ENCODE results near the gene ERFL.

Gene ERFL

DNA sequence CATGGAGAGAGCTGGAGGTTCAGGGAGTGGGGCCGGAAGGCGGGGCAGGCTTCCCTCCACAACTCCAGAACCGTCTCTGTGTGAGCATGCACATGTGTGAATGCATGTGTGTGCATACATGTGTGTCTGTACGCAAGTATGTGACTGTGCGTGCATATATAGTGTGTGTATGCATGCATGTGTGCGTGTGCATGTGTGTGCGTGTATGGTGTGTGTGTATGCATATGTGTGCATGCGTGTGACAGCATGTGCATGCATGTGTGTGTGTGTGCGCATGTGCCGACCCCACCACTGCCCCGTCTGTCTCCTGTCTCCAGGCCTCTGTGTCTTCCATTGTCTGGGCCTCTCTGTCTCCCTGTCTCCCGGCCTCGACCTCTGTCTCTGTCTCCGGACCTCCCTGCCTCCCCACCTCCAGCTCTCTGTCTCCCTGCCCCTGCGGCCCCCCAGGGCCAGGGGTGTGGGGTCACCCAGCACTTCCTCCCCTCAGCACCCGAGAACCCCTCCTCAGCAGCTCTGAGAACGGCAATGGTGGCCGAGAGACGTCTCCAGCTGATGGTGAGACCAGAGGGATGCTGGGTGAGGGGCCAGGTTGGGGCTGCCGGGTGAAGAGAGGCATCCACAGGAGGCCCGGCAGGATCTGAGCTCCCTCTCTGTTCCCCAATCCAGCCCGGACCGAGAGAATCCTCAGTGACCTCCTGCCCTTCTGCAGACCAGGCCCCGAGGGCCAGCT is 22.8 kb downstream of the ERFL start:
- Mint-ChIP-seq H3K36me3 (ENCODE audit: low read depth) (peaks cover 48% of the 10 kb centered on the region), H3K4me1 (ENCODE audit: low read depth) (peaks cover 23% of the 10 kb centered on the region), H3K4me3 (no peak overlapping the region), H3K9me3 (no peaks in the 10 kb centered on the region), H3K27me3 (no peaks in the 10 kb centered on the region), H3K27ac (no peak overlapping the region)

DNA sequence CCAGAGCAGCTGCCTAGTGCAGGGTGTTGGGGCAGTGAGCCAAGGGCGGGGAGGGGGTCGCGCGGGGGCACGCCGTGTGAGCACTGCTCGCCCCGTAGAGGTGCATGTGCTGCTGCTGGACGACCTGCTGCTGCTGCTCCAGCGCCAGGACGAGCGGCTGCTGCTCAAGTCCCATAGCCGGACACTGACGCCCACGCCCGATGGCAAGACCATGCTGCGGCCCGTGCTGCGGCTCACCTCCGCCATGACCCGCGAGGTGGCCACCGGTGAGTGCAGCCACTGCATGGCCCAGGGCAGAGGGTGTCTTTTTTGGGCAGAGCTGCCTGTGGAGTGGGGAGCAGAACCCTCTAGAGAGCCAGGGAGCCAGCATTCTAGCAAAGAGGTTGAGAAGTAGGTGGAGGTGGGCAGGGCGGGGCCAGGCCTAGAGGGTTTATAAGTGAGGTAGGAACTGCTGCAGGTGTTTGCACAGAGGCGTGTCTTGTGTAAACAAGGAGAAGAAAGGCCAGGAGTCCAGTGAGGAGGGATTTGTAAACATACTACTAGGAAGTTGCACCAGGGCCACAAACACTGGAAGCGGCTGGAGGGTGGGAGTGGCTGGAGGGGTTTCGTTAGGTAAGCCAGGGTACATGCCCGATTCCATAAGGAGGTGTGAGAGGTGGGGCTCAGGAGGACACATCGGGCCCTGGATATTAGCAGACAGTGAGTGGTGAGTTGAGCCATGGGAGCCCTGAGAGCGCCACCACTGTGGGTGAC is 24.0 kb downstream of the ERFL start:
- Mint-ChIP-seq H3K27ac (no peak overlapping the region), H3K4me3 (no peak overlapping the region), H3K27me3 (no peaks in the 10 kb centered on the region), H3K36me3 (ENCODE audit: low read depth) (peaks cover 59% of the 10 kb centered on the region), H3K9me3 (no peaks in the 10 kb centered on the region), H3K4me1 (ENCODE audit: low read depth) (peaks cover 28% of the 10 kb centered on the region)

DNA sequence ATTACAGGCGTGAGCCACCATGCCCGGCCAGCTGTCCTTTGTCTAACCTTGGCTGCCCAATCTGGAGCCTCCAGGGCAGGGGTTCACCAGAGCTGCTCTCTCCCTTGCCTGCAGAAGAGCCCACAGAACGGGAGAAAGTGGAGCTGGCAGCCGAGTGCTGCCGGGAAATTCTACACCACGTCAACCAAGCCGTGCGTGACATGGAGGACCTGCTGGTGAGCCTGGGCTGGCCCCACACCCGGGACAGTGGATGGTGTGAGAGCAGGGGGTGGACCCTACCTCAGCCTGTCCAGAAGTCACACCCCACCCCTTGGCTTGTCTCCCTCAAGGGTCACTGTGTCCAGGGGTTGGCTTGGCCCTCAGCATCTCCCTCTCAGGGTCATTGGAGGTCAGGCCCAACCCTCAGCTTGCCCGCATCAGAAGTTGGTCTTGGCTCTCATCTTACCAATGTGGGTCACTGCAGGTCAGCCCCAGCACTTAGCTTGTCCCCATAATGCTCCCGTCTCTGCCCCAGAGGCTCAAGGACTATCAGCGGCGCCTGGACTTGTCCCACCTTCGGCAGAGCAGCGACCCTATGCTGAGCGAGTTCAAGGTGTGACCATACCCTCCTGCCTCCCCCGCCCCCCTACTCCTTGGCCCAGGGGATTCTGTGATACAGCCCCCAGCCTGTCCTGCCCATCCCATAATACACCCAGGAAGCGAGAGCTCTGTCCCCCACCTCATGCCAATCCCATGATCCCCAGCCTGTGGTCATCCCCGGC is 24.9 kb downstream of the ERFL start:
- no peak overlapping the region for H3K4me3 Mint-ChIP-seq
- H3K27ac Mint-ChIP-seq = no peak overlapping the region
- H3K36me3 Mint-ChIP-seq (ENCODE audit: low read depth) = peaks cover 68% of the 10 kb centered on the region
- no peaks in the 10 kb centered on the region for H3K27me3 Mint-ChIP-seq
- H3K9me3 Mint-ChIP-seq = no peaks in the 10 kb centered on the region
- H3K4me1 Mint-ChIP-seq (ENCODE audit: low read depth) = peaks cover 37% of the 10 kb centered on the region

DNA sequence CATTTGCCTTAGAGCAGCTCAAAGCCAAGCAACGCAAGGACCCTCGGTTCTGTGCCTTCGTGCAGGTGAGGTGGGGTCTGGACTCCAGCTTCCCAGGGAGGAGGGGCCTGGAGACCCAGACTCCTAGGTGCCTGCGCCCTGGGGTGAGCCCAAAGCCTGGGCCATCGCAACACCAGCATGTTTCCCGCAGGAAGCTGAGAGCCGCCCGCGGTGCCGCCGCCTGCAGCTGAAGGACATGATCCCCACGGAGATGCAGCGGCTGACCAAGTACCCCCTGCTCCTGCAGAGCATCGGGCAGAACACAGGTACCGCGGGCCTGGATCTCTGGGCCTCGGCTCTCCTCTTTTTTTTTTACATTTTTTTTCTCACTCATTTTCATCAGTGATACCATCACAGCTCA is 25.7 kb downstream of the ERFL start:
- H3K4me3 Mint-ChIP-seq = no peak overlapping the region
- H3K27me3 Mint-ChIP-seq = no peaks in the 10 kb centered on the region
- no peaks in the 10 kb centered on the region for H3K9me3 Mint-ChIP-seq
- H3K4me1 Mint-ChIP-seq (ENCODE audit: low read depth) = peaks cover 45% of the 10 kb centered on the region
- peaks cover 76% of the 10 kb centered on the region for H3K36me3 Mint-ChIP-seq (ENCODE audit: low read depth)
- H3K27ac Mint-ChIP-seq = no peak overlapping the region

DNA sequence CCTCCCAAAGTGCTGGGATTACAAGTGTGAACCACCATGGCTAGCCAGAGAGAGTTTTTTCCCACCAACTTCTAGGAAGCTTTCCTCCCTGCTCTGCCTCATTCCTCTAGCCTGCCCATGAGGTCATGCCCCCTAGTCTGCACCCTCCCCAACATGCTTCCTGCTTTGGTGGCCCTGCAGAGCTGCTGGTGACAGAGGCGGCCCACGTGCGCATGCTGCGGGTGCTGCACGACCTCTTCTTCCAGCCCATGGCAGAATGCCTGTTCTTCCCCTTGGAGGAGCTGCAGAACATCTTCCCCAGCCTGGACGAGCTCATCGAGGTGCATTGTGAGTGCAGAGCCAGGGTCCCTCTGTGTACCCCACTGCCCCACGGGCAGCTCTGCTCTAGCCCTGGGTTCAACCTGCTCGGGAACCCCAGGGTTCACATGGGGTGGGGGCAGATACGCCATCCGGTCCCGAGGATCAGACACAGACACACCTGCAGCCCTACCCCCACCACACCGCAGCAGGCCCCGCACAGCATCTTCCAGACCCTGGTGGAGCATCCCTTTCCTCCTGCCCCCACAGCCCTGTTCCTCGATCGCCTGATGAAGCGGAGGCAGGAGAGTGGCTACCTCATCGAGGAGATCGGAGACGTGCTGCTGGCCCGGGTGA is 26.4 kb downstream of the ERFL start:
- H3K9me3 Mint-ChIP-seq = no peaks in the 10 kb centered on the region
- peaks cover 45% of the 10 kb centered on the region for H3K4me1 Mint-ChIP-seq (ENCODE audit: low read depth)

DNA sequence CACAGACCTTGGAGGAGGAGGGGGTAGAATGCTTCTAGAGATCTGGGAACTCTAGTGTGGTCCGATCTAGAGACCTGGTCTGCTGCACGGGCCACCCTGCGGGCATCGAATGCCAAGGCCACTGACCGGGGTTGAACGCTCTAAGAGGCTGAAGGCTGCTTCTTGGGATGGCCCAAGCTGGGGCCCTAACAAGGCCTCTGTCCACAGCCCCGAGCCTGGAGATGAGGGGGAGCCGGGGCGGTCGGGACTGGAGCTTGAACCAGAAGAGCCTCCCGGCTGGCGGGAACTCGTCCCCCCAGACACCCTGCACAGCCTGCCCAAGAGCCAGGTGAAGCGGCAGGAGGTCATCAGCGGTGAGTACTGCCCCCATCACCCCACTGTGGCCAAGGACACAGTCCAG is 30.0 kb downstream of the ERFL start:
- Mint-ChIP-seq H3K36me3 (ENCODE audit: low read depth) (peaks cover 64% of the 10 kb centered on the region), H3K27ac (no peak overlapping the region), H3K4me3 (no peak overlapping the region), H3K4me1 (ENCODE audit: low read depth) (peaks cover 57% of the 10 kb centered on the region), H3K9me3 (no peaks in the 10 kb centered on the region), H3K27me3 (no peaks in the 10 kb centered on the region)

More for the DNA sequence above, 26.4 kb downstream of the ERFL start:
- H3K36me3 Mint-ChIP-seq (ENCODE audit: low read depth) = peaks cover 75% of the 10 kb centered on the region
- H3K27me3 Mint-ChIP-seq = no peaks in the 10 kb centered on the region
- H3K4me3 Mint-ChIP-seq = no peak overlapping the region
- no peak overlapping the region for H3K27ac Mint-ChIP-seq

DNA sequence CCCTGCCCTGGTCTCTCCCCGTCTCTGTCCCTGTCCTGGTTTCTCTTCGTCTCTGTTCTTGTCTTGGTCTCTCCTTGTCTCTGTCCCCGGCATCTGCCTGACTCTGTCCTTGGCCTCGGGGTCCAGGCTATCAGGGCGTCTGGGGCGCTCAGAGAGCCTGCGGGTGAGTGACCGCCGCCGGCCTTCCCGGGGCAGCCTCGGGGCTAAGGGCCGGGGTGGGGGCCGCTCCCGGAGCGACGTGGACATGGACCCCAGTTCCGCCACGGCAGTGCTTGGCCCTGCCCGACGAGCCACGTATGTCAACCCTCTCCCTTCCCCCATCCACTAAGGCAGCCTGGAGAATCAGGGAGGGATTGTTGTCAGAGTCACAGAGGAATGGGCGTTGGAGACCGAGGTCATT is 30.4 kb downstream of the ERFL start:
- Mint-ChIP-seq H3K27me3 (no peaks in the 10 kb centered on the region), H3K4me3 (no peak overlapping the region), H3K36me3 (ENCODE audit: low read depth) (peaks cover 67% of the 10 kb centered on the region)

DNA sequence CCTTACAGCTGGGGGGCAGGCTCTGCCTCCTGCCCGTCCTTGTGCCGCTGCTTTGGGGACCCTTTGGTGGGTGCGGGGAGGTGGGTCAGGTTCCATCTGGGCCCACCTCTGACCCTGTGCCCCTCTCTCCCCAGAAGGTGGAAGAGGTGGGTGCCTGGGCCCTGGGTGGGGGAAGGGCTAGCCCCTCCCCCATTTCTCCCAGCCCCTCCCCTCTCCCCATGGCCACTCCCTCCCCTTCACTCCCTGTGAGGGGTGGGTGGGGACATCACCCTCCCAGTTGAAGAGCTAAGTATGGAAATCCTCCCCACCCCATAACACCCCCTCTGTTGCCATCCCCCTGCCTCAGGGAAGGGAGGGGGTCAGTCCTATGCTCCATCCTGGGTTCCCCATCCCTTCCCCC is 31.1 kb downstream of the ERFL start:
- Mint-ChIP-seq H3K27me3 (no peaks in the 10 kb centered on the region), H3K36me3 (ENCODE audit: low read depth) (peaks cover 64% of the 10 kb centered on the region), H3K4me3 (no peak overlapping the region), H3K9me3 (no peaks in the 10 kb centered on the region), H3K4me1 (ENCODE audit: low read depth) (peaks cover 64% of the 10 kb centered on the region), H3K27ac (no peak overlapping the region)

More for the DNA sequence above, 30.4 kb downstream of the ERFL start:
- no peaks in the 10 kb centered on the region for H3K9me3 Mint-ChIP-seq
- peak overlapping the region; percentile 71 for H3K27ac Mint-ChIP-seq
- peaks cover 61% of the 10 kb centered on the region for H3K4me1 Mint-ChIP-seq (ENCODE audit: low read depth)

DNA sequence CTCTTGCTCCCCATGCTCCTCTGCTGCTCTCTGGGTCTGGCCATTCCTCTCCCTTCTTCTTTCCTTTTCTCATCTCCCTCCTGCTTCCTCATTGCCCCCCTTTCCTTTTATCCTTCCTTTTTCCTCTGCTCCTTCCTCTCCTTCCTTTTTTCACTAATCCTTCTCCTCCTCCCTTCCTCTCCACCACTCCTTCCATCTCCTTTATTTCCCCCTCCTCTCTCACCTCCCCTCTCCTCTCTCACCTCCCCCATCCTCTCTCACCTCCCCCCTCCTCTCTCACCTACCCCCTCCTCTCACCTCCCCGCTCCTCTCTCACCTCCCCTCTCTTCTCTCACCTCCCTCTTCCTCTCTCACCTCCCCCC is 31.7 kb downstream of the ERFL start:
- peaks cover 67% of the 10 kb centered on the region for H3K4me1 Mint-ChIP-seq (ENCODE audit: low read depth)
- H3K27ac Mint-ChIP-seq = peak overlapping the region; percentile 89
- no peaks in the 10 kb centered on the region for H3K27me3 Mint-ChIP-seq
- peak overlapping the region; percentile 26 for H3K4me3 Mint-ChIP-seq
- H3K36me3 Mint-ChIP-seq (ENCODE audit: low read depth) = peaks cover 61% of the 10 kb centered on the region
- no peaks in the 10 kb centered on the region for H3K9me3 Mint-ChIP-seq

DNA sequence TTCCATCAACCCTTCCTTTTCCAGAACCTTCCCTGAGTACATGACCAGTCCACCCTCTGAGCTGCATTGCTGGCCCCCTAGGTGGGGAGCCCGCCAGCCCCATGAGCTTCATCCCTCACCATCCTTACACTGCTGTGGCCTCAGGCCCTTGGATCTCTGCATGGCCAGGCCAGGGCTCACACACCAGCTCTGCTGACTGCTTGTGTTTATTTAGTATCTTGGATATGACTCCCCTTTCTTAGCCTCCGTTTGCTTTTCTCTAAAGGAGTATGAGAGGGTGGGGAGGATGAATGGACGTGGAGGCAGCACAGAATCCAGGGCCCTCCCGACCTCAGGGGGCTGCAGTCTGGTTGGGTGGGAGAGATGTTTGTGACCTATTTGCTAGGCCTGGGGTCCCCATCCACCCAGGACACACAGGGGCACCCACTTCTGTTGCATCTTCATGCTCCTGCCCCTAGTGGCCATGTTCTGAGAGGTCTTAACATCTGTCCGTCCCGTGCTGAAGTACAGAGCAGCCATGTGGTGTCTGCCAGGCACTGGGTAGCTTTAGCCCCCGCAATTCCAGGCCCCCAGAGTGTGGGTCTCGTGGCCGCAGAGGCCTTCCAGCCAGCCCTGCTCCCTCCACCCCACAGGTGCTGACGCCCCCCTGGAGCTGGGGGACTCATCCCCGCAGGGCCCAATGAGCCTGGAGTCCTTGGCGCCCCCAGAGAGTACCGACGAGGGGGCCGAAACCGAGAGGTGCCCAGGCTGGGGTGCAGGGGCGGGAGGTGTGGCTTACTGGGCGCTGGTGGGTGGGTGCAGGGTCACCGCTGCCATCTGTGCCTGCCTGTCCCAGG is 32.3 kb downstream of the ERFL start:
- Mint-ChIP-seq H3K9me3 (no peaks in the 10 kb centered on the region), H3K4me1 (ENCODE audit: low read depth) (peaks cover 71% of the 10 kb centered on the region), H3K27me3 (no peaks in the 10 kb centered on the region), H3K27ac (peak overlapping the region; percentile 89), H3K4me3 (peak overlapping the region; percentile 54), H3K36me3 (ENCODE audit: low read depth) (peaks cover 62% of the 10 kb centered on the region)

DNA sequence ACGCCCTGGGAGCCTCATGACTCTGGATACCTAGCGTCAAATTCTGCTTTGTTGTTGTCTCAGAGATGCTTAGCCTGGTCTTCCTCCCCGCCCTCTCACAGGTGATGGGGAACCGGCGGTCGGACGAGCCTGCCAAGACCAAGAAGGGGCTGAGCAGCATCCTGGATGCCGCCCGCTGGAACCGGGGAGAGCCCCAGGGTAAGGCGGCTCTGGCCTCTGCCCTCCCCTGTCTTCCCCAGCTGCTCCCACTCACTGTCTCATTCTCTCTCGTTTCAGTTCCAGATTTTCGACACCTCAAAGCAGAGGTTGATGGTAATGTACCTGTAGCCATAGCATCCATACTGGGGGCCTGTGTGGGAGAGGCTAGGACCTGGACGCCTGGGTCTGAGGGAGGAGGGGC is 33.9 kb downstream of the ERFL start:
- H3K4me1 Mint-ChIP-seq (ENCODE audit: low read depth) = peaks cover 78% of the 10 kb centered on the region
- no peaks in the 10 kb centered on the region for H3K9me3 Mint-ChIP-seq
- peaks cover 55% of the 10 kb centered on the region for H3K36me3 Mint-ChIP-seq (ENCODE audit: low read depth)
- H3K4me3 Mint-ChIP-seq = no peak overlapping the region
- H3K27ac Mint-ChIP-seq = peak overlapping the region; percentile 36
- H3K27me3 Mint-ChIP-seq = no peaks in the 10 kb centered on the region

DNA sequence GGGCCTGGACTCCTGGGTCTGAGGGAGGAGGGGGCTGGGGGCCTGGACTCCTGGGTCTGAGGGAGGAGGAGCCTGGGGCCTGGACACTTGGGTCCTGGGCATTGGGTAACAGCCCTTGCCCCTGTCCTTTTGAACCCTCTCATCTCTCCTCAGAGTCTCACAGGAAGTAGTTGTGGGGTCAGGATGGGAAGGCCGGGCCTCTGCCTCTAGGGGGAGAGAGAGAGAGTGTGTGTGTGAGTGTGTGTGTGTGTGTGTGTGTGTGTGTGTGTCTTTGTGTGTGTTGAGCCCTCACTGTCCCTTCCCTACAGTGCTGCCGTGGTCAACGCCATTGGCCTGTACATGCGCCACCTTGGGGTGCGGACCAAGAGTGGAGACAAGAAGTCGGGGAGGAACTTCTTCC is 34.4 kb downstream of the ERFL start:
- peaks cover 55% of the 10 kb centered on the region for H3K36me3 Mint-ChIP-seq (ENCODE audit: low read depth)
- no peaks in the 10 kb centered on the region for H3K27me3 Mint-ChIP-seq
- peak overlapping the region; percentile 36 for H3K27ac Mint-ChIP-seq
- no peaks in the 10 kb centered on the region for H3K9me3 Mint-ChIP-seq
- H3K4me3 Mint-ChIP-seq = no peak overlapping the region
- peaks cover 78% of the 10 kb centered on the region for H3K4me1 Mint-ChIP-seq (ENCODE audit: low read depth)

DNA sequence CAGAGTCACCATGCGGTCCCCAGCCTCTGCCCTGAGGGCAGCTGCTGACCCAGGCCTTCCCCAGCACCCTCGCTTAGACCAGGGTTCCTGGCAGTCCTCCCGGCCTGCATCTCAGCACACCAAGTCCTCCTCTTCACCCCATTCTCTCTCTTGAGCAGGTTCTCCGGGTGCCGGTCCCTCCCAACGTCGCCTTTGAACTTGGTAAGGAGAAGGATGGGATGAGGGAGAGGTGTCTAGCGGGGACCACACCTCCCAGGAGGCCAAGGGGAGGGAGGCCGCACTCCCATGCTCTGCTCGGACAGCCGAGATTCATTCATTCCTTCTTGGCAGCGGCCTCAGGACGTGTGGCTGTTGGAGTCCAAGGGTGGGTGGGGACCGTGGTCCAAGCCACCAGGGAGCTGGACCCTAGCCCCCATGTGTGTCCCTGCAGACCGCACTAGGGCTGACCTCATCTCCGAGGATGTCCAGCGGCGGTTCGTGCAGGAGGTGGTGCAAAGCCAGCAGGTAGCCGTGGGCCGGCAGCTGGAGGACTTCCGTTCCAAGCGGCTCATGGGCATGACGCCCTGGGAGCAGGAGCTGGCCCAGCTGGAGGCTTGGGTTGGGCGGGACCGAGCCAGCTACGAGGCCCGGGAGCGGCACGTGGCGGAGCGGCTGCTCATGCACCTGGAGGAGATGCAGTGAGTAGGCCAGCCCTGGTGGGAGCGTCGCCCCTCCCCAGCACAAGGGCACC is 35.9 kb downstream of the ERFL start:
- Mint-ChIP-seq H3K27ac (peak overlapping the region; percentile 81), H3K27me3 (no peaks in the 10 kb centered on the region), H3K4me3 (no peak overlapping the region), H3K9me3 (no peaks in the 10 kb centered on the region), H3K4me1 (ENCODE audit: low read depth) (peaks cover 76% of the 10 kb centered on the region), H3K36me3 (ENCODE audit: low read depth) (peaks cover 47% of the 10 kb centered on the region)
